ENCODE results near the gene SSB.
"Not testable (repeated sequence)": the region's sequence is repeated elsewhere in the genome, so short reads cannot be mapped to it uniquely, and the experiment has no call there.

SSB gene

GRCh38 chr2:169838743-169839489 lies 40.2 kb downstream of the SSB start:
- DNase-seq, result no peak

GRCh38 chr2:169839954-169840746 lies 41.5 kb downstream of the SSB start:
- DNase-seq, result no peak

- no peak for DNase-seq
Measured at GRCh38 chr2:169840747-169841142, 42.1 kb downstream of the SSB start.

- DNase-seq, result not testable (repeated sequence)
Measured at GRCh38 chr2:169841625-169842024, 43.0 kb downstream of the SSB start.

GRCh38 chr2:169845016-169845415 lies 46.3 kb downstream of the SSB start:
- no peak for DNase-seq

- not testable (repeated sequence) for DNase-seq
Measured at GRCh38 chr2:169848959-169849693, 50.5 kb downstream of the SSB start.

- no peak for DNase-seq
Measured at GRCh38 chr2:169849710-169850109, 51.0 kb downstream of the SSB start.

GRCh38 chr2:169853041-169853668 lies 54.5 kb downstream of the SSB start:
- no peak for DNase-seq

- not testable (repeated sequence) for DNase-seq
Measured at GRCh38 chr2:169855281-169856258, 56.9 kb downstream of the SSB start.

GRCh38 chr2:169859423-169859822 lies 60.8 kb downstream of the SSB start:
- no peak for DNase-seq

GRCh38 chr2:169860149-169860548 lies 61.5 kb downstream of the SSB start:
- DNase-seq, result no peak
